HG03520 (cell line): ENCODE measurements around the gene SLC38A1.

Experiments used
- ATAC-seq: cut with Tn5 transposase; IDR thresholded peaks from one replicate; pipeline ENCODE4 v1.9.1; 2021; ENCODE audit warnings: mild to moderate bottlenecking, moderate library complexity; ENCODE audit not compliant: unreplicated experiment

The SLC38A1 gene

DNA sequence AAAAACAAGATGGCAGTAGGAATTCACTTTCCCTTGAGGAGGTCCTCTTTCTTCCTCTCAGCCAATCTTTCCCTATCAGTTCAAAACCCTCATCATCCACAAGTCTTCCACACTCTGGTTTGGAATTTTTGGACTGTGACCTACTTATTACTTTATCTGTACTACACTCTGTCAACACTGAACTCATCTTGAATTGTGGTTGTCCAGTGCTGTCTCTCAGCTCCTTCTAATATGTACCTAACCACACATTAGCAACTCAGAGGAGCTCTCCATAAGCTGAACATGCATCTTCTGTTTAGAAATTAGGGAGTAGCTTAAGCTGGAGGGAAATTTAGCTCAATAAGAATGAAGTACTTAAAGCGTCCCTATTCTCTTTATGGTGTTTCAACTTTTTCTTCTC is 34.8 kb downstream of the SLC38A1 start:
- no peak for ATAC-seq

DNA sequence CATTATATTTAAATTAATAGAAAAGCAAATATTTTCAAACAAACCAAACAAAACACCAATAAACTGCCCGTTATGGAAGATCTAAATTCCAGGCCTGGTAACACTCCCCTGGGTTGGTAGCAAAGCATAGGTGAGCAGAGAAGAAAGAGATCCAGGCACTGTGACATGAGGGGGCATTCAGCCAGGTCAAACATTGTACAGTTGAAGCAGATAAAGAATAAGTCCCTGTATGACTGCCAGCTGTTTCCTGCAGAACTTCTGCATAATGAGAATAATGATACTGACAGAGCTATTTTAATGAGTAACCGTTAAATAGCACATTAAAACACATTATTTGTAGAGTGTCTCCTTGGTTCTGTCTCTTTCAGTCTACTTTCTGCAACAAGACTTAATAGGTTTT is 35.4 kb downstream of the SLC38A1 start:
- no peak for ATAC-seq

DNA sequence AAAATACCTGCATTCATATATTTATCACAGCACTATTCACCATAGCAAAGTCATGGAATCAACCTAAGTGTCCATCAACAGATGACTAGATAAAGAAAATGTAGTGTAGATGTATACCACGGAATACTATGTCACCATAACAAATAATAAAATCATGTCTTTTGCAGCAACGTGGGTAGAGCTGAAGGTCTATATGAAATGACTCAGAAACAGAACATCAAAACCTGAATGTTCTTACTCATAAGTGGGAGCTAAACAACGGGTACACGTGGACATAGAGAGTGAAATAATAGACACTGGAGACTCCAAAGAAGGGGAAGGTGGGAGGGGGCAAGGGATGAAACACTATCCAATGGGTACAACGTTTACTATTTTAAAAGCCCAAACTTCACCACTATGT is 37.9 kb downstream of the SLC38A1 start:
- no peak for ATAC-seq

DNA sequence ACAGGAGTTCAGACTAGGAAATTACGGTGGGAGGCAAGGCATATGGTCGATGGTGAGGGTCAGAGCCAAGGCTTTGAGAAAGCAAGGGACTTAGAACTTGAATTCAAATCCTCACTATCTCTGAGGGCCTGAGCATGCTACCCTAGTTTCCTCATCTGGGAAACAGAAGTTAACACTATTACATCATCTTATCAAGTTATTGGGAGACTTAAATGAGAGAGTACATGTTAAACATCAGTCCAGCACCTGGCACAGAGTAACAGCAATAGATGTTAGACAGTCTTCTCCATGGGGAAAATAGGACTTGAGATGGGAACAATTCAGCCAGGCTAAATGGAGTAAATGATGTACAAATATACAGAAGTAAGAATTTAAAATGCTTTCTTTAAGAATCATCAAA is 38.5 kb downstream of the SLC38A1 start:
- no peak for ATAC-seq

DNA sequence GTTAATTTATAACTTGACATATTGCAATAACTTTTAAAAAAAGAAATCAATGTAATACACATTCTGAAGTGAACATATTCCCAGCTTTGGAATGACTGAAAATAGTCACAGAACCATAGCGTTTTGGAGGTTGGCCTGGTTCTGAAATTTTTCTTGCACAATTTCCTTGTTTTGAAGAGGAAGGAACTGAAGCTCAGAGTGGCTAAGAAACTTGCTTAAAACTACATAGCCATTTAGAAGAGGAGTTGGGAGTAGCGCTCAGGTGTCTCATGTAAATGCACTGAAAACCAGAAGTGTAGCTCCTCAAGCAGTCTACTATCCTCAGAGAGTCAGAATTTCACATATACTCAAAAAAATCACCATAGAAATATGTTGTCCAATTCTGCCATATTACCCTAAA is 41.2 kb downstream of the SLC38A1 start:
- ATAC-seq: no peak

DNA sequence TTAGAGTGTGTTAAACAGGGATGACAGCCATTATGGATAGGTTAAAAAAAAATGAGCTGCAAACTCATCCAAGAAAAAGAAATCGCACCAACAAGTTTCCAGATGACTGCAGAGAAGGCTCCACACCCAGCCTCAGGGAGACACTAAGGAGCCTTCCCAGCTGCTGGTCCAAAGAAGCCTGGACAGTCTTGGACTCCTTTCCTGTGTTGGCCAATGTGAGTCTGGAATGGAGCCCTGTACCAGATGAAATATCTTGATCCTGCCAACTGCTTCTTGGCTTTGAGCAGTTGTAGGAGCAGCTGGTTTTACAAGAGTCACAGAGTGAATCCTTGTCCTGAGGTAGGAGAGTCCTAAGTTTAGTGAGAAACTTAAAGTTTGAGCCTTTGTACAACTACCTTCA is 44.5 kb downstream of the SLC38A1 start:
- ATAC-seq: no peak

DNA sequence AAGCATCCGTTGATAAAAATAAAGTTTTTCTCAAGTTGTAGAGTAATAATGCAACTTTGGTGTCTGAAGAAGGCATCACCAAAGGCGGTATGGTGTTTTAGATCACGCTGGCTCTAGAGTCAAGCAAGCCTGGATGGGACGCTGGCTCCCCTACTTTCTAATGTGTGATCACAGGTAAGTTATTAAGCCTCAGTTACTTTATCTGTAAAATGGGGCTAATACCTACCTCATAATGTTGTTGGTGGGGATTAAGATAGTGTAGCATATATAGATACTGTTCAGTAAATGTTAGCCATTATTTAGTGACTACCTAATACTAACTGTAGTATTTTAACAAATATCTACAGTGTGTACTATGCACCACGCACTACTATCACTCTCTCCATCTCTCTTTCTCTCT is 45.8 kb downstream of the SLC38A1 start:
- no peak for ATAC-seq

DNA sequence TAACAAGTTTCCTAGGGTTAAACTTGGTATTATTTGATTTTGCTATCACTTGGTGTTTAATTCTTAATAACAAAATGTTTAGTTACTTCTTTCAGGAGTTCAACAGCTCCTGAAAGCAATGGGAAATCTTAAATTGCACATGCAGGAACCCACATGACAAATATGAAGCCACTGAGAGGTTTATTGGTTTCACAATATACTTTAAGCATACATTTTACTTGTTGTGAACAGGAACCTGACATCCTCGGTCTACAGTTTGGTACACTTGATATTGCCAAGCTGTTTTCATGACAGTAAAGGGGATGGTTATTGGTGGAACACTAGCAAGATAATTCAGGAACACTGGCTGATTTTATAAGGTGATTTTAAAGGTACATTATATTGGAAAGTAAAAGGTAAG is 46.2 kb downstream of the SLC38A1 start:
- ATAC-seq: no peak

DNA sequence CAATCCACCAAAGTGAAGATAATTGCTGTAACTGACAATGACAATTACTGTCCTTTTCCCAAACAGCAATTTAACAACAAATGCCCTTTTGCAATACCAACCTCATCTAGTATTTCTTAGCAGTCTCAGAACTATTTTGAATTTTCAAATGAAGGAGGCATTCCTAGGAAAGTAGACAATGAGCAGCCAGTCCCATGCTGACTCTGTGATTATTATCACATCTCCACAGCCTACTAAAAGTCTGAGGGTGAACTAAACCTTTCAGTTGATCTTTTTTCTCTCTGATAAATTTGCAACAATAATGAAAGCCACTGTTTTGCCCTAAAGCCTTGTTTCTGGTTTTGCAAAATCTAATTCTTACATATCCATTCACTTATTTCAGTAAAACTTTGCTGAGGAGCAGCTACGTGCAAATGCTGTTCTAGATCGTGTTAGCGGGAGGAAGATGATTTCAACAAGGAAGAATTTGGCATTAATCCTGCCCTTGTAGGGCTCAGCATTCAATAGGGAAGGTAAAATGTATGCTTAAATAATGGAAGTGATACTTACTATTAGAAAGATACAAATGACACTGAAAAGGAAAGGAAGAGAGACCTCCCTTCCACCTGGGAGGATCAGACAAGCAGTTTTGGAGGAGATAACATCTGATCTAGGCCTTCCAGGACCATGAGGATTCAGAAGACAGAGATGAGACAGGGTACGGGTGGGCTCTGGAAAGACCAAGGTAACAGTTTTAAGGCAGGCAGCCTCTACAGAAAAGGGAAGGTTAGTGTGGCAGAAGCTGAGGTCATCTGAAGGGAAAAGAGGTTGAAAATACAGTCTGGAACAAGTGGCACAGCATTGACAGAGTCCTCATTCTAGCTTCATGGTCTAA is 47.4 kb downstream of the SLC38A1 start:
- ATAC-seq: no peak

DNA sequence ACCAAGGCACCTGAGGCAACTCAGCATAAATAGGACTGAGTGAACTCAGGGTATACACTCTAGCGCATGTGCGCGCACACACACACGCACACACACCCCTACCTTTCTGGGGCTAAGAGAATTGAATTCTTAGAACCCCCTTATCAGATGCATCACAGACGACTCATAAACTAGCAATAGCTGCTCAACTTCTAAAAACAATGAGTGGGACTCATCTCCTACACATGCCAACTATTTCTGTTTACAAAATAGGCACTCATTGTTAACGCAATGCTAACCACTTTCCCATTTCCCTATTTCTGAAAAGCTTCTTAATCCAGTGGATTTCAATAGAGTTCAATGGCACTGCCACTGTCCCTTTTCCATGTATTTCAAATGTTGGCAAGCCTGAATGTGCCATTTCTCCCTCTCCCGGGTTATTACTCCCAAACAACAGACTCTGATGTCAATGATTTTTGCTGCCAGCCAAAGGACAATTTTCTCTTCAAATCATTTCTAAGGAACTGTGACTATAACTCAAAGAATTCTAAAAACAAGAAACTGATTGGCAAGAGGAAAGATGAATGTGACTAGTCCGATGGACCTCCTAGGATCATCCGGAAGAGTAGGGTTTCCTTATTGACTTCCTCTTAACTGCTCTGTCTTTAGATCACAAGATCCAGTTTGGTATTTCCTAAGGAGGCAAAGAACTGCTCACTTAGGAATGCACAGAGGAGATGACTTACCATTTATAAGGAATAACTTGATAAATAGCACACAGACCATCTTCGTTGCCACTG is 48.8 kb downstream of the SLC38A1 start:
- no peak for ATAC-seq

DNA sequence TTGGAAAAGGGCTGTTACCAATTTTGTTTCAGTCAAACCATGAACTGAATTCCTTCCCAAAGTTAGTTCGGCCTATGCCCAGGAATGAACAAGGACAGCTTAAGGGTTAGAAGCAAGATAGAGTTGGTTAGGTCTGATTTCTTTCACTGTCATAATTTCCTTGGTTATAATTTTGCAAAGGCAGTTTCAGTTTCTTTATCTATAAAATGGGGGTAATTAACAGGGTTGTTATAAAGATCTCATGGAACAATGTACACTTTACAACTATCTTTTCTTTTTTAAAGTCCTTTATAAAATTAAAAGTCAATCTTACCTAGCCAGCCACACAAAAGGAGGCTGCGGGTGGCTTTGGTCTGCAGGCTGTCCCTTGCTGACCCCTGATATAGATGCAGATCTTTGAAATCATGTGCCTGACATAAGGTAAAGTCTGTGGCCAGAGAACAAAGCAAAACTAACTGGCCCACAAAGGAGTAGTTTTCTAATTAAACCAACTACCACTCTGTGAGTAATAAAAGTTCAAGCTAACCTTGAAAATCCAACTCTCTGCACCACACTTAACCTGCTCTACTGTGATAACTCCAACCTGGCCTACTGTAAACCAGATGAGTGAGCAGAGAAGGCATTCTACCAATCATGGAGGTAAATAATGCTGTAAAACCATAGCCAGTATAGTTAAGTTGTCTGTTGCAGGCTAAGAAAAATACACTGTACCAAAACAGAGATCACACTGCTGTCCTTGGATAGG is 49.5 kb downstream of the SLC38A1 start:
- no peak for ATAC-seq

DNA sequence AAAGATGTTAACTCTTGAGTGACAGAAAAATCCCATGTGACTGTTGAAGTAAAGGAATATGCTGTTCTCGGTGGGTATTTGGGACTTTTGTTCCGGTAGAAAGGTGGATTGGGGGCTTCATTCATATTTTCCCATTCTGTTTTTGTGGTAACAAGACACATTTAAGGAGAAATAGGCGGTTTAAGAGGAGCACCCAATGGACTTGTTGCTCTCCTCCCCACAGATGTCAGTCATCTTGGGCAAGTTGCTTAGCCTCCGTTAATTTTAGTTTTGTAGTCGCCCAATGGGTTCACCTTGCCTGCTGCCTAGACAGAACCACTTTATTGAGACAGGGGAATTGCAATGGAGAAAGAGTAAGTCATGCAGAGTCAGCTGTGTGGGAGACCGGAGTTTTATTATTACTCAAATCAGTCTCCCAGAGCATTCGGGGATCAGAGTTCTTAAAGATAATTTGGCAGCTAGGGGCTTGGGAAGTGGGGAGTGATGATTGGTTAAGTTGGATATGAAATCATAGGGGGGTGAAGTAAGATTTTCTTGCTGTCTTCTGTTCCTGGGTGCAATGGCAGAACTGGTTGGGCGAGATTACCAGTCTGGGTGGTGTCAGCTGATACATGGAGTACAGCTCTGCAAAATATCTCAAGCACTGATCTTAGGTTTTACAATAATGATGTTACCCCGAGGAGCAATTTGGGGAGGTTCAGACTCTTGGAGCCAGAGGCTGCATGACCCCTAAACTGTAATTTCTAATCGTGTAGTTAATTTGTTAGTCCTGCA is 50.3 kb downstream of the SLC38A1 start:
- no peak for ATAC-seq

DNA sequence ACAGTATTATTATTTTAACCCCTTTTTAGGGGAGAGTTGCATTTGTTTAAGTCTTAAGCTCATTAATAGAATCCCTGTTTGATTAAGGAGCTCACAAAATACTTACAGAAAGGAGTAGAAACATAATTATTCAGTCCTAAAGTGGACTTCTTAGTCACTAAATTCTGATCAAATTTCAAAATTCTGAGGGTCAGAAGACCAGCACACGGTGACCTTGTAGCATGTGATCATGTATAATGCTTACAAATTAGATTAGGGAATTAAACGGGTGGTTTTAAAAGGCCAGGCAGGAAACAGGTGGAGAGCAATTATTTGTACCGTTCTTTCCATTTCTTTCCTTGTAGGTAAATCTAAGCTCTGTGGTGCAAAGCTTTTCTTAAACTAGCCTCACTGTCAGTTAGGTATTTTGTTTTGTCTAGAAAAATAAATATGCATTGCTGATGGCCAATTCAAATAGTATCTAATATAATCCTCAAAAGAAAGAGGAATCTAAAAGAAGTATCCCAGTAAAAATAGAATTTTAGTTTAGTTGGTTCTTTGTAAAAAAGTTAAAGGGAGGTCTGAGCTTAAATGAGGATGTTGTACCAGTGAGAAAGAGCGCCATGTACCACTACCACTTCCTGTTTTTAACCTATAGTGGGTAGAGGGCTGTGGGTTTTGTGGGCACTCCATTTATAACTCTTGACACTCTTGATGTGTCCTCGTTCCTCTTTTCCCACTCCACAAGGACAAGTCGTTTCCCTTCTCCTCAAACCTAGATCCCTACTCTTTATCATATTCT is 51.1 kb downstream of the SLC38A1 start:
- peak; percentile 59 for ATAC-seq

DNA sequence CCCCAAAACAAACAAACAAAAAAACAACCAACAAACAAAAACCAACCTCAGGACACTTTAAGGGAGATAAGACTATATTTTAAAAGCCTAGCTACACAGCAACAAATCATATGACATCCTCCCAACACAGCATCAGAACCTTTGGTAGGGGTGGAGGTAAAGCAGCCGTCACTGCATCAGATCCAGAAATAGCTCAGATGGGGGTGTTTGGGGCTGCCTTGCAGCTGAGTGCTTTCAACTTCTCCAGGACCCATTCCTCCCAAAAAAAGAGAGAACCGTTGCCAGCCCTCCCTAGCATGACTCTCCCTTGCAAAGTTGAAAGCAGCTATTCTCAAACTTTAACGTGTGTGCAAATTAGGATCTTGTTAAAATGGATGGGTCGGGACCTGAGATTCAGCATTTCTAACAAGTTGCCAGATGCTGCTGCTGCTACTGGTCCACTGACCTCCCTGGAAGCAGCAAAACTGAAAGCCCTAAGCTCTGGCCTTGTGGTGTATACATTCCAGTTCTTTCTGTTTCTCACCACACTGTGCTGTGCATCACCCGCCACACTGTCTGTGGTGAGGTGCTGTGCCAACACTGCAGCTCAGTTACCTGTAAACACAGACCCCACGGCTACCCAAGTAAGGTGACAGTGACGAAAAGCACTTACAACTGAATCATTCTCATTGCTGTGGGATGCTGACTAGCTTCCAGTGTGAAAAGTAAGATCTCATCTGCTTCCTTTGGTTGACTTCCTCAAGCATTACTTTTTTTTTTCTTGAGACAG is 54.0 kb downstream of the SLC38A1 start:
- peak; percentile 51 for ATAC-seq

DNA sequence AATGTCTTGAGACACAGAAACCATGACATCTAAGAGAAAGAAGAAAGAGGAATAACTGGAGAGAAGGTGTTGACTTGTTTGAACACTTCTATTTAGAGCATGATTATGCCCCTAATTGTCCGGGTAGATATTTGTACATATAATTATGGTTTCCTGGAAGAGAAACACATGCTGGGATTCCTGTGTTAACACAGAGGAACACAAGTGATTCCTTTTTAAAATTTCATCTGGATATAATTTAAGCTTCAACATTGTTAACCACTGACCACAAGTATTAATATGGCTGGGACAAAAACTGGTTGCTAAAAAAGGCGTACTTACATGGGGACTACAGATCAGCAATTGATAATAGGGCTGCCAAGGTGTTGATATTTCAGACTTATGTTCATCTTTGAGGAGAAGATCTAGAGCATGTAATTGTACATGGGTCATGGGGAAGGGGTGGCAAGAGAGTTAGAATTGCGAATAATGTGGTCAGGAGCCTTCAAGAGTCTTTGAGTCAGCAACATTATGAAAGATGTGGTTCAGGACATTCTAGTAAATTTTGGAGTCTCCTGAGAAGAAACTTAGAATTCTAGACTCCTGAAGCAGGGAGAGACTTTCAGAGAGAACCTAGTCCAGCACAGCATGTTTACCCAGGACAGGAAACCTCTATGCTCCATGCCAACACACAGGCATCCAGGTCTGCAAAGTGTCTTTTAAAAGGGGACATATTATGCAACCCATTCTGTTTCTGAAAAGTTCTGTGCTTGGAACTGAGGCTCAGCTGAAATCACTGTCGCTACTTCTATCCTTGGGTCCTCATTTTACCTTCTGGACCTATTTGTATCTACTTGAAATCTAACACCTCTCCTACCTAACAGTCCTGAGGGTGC is 56.5 kb downstream of the SLC38A1 start:
- ATAC-seq: no peak

DNA sequence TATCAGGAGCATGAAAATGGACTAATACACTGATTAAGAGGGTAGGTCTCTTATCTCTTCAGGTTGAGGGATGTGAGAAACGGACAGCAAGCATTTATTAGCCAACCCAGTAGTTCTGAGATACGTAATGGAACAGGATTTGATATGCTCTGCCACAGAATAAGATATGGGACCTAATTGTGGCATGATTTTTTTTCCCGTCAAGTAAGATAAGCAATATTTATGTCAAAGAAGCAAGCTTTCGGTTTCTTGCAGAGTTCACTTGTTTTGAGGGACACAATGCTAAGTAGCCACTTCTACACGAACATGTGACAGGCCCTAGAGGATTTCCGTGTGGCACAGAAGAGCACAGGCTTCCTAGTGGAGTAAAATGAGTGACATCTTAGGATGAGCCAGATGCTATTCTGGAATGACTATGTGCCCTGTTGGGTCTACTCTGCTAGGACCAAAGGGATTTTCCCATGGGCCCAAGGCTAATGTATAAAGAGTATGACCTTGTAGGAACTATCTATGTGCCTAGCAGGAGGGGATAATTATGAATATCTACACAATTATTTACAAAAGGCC is 57.9 kb downstream of the SLC38A1 start:
- no peak for ATAC-seq

DNA sequence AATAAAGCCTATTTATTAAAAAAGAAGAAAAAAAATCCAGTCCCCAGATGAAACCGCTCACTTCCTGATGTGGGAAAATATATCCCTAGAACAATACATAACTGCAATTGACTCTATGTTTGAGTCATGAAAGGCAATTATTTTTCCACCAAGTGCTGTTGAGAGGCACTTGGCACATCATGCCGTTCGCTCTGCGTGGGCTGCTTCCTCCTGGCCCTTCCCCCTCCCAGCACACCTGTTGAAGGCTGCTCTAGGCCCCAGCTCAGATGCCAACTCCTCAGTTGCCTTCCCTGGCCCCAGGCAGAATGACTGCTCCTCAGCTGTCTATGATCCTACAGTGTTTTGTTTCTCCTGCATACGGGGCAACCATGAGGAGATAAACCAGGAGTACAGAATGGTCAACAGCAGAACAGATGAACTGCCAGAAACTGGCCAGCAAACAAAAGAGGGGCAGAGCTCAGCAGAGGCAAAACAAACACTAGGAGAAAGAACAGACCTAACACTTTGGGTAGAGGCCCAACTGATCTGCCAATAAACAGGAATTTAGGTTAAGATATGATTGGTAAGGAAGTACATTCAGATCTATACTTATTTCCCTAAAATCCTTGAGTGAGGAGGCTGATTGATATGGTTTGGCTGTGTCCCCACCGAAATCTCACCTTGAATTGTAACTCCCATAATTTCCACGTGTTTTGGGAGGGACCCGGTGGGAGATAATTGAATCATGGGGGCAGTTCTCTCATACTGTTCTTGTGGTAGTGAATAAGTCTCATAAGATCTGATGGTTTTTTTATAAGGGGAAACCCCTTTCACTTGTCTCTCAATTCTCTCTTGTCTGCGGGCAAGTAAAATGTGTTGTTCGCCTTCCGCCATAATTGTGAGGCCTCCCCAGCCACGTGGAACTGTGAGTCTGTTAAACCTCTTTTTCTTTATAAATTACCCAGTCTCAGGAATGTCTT is 58.6 kb downstream of the SLC38A1 start:
- peak; percentile 69 for ATAC-seq
